ENCODE data around the gene MYH10. TPM values are rescaled to one million over a fixed set of nuclear protein-coding genes. Genes with fewer than 3 reads are reported as not detected.

The MYH10 gene
- total RNA-seq, 2 donors from 2014 or later: 23.3 to 30.3 TPM

- no peaks in the 10 kb centered on the region for H3K4me1 ChIP-seq
- peaks cover 0 to 2% of the 10 kb centered on the region in 2 donors for H3K36me3 ChIP-seq (replicated peaks in 1 of 2; ENCODE audit: insufficient read depth in 1 of 2, low read depth in 2 of 2)
- ATAC-seq (no peak), DNase-seq (no peak)
- 88 to 93% methylated on average over 8 of the region's 8 CpGs for WGBS, 2 donors
- H3K27ac ChIP-seq: no peak overlapping the region
- no peaks in the 10 kb centered on the region for H3K27me3 ChIP-seq
- H3K4me3 ChIP-seq: no peak overlapping the region
- no peaks in the 10 kb centered on the region for H3K9me3 ChIP-seq
- no peak for TF ChIP-seq POLR2A (IDR thresholded peaks at IDR 0.05)
- TF ChIP-seq, protein P1, sequence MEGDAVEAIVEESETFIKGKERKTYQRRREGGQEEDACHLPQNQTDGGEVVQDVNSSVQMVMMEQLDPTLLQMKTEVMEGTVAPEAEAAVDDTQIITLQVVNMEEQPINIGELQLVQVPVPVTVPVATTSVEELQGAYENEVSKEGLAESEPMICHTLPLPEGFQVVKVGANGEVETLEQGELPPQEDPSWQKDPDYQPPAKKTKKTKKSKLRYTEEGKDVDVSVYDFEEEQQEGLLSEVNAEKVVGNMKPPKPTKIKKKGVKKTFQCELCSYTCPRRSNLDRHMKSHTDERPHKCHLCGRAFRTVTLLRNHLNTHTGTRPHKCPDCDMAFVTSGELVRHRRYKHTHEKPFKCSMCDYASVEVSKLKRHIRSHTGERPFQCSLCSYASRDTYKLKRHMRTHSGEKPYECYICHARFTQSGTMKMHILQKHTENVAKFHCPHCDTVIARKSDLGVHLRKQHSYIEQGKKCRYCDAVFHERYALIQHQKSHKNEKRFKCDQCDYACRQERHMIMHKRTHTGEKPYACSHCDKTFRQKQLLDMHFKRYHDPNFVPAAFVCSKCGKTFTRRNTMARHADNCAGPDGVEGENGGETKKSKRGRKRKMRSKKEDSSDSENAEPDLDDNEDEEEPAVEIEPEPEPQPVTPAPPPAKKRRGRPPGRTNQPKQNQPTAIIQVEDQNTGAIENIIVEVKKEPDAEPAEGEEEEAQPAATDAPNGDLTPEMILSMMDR (IDR thresholded peaks at IDR 0.05): no peak
- intact Hi-C loops (cut with DNase I): no loop called here
Measured at GRCh38 chr17:8494506-8495111, 135.9 kb downstream of the MYH10 start.

- no peaks in the 10 kb centered on the region for H3K4me1 ChIP-seq
- no peak for ATAC-seq
- intact Hi-C loops (cut with DNase I): no loop called here
- H3K4me3 ChIP-seq: no peak overlapping the region
- TF ChIP-seq, protein P1 (IDR thresholded peaks at IDR 0.05): no peak
- TF ChIP-seq POLR2A (IDR thresholded peaks at IDR 0.05): no peak
- no peaks in the 10 kb centered on the region for H3K27me3 ChIP-seq
- no peak for DNase-seq
- WGBS, 2 donors: 90 to 91% methylated on average over 12 of the region's 12 CpGs
- H3K36me3 ChIP-seq (replicated peaks in 1 of 2; ENCODE audit: insufficient read depth in 1 of 2, low read depth in 2 of 2): no peaks in the 10 kb centered on the region
- no peaks in the 10 kb centered on the region for H3K9me3 ChIP-seq
- no peak overlapping the region for H3K27ac ChIP-seq
Measured at GRCh38 chr17:8494021-8494420, 136.5 kb downstream of the MYH10 start.

- TF ChIP-seq, protein P1 (IDR thresholded peaks at IDR 0.05): no peak
- no peak for TF ChIP-seq POLR2A (IDR thresholded peaks at IDR 0.05)
- Histone ChIP-seq H3K27me3 (no peaks in the 10 kb centered on the region), H3K4me1 (no peaks in the 10 kb centered on the region), H3K27ac (no peak overlapping the region), H3K4me3 (no peak overlapping the region), H3K36me3 (replicated peaks in 1 of 2; ENCODE audit: insufficient read depth in 1 of 2, low read depth in 2 of 2) (peaks cover 0 to 1% of the 10 kb centered on the region in 2 donors), H3K9me3 (no peaks in the 10 kb centered on the region)
- ATAC-seq (no peak), DNase-seq (no peak)
- 95 to 99% methylated on average over 17 of the region's 17 CpGs for WGBS, 2 donors
- intact Hi-C loops (cut with DNase I): no loop called here
Measured at GRCh38 chr17:8492121-8492520, 138.4 kb downstream of the MYH10 start.

DNA sequence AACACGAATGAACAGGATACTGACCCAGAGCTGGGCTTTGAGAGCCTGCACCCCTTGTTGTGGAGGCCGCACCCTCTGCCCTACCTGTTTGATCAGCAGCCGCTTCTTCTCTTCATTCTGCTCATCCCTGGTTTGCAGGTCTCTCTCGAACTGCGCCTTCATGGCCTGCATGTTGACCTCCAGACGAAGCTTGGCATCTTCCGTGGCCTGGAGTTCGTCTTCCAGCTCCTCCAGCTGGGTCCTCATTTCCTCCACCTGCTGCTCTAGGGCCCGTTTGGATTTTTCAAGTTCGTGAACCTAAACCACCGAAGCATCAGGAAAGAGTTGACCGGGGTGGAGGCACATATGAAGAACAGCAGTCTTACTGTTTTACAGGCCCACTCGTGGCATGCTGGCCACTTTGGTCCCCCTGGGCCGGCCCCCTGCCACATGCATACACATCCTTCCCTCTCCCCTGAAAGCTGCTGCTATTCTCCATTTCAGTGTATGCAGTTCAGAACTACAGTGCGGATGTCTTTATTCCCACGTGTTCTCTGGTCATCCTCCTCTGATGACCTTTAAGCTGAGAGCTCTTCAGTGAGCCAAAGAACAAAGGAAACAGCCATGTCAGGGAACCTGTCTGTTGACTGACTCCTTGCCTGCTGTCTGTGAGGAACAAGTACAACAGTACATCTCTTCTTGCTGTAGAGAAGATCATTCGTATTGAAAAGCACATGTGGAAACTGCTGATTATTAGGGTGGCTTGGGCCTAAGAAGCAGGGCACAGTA lies 140.1 kb downstream of the MYH10 start:
- TF ChIP-seq POLR2A (IDR thresholded peaks at IDR 0.05): no peak
- TF ChIP-seq, protein P1 (IDR thresholded peaks at IDR 0.05): no peak

More for the DNA sequence above, 140.1 kb downstream of the MYH10 start:
- WGBS, 2 donors: 88 to 93% methylated on average over 16 to 17 of the region's 17 CpGs
- no peaks in the 10 kb centered on the region for H3K27me3 ChIP-seq
- intact Hi-C loops (cut with DNase I): no loop called here
- no peak for DNase-seq
- peaks cover 0 to 5% of the 10 kb centered on the region in 2 donors for H3K36me3 ChIP-seq (replicated peaks in 1 of 2; ENCODE audit: insufficient read depth in 1 of 2, low read depth in 2 of 2)
- ATAC-seq: no peak
- no peaks in the 10 kb centered on the region for H3K4me1 ChIP-seq
- H3K4me3 ChIP-seq: no peak overlapping the region
- no peak overlapping the region for H3K27ac ChIP-seq
- H3K9me3 ChIP-seq: no peaks in the 10 kb centered on the region

Data from body of pancreas (tissue), 4 donors.